Fibroblast of villous mesenchyme (primary cell): ENCODE measurements around the gene EPHA4. TPM values are rescaled to one million over a fixed set of nuclear protein-coding genes. Genes with fewer than 3 reads are reported as not detected.

Experiments used
- DNase-seq: peaks from one replicate; pipeline ENCODE4 v3.0.0-alpha.2; 2010; ENCODE audit warnings: low read depth
- H3K4me3 ChIP-seq: 2 replicates; pipeline ENCODE4 v1.5.1; 2011; ENCODE audit warnings: low read depth, mild to moderate bottlenecking, low read length
- CTCF ChIP-seq: IDR thresholded peaks from 2 replicates; pipeline ENCODE4 v1.5.1; 2012; ENCODE audit warnings: low read depth, mild to moderate bottlenecking, low read length; ENCODE audit not compliant: insufficient read depth
- total RNA-seq: library from RNA; depleted of rRNA; stranded (reverse); fragments of >200 nt; gene quantifications from 2 replicates; pipeline ENCODE4 v1.2.3, GENCODE V29; 2012

Gene EPHA4
- total RNA-seq, 1 donor = 17.3 TPM

GRCh38 chr2:221434142-221434541 is 138.0 kb downstream of the EPHA4 start:
- no peak for DNase-seq
- no peak for TF ChIP-seq CTCF
- H3K4me3 ChIP-seq = no peak overlapping the region

- DNase-seq = no peak
- no peak for TF ChIP-seq CTCF
- H3K4me3 ChIP-seq = no peak overlapping the region
Observed at GRCh38 chr2:221431477-221431876, 140.6 kb downstream of the EPHA4 start.

- no peak for TF ChIP-seq CTCF
- DNase-seq = no peak
- no peak overlapping the region for H3K4me3 ChIP-seq
Observed at GRCh38 chr2:221429741-221430491, 142.2 kb downstream of the EPHA4 start.

- DNase-seq = no peak
- TF ChIP-seq CTCF = no peak
- no peak overlapping the region for H3K4me3 ChIP-seq
Observed at GRCh38 chr2:221428896-221429295, 143.2 kb downstream of the EPHA4 start.

- H3K4me3 ChIP-seq = no peak overlapping the region
- no peak for DNase-seq
- no peak for TF ChIP-seq CTCF
Observed at GRCh38 chr2:221426929-221427328, 145.2 kb downstream of the EPHA4 start.

GRCh38 chr2:221425891-221426290 is 146.2 kb downstream of the EPHA4 start:
- H3K4me3 ChIP-seq = no peak overlapping the region
- DNase-seq = no peak
- TF ChIP-seq CTCF = no peak

- DNase-seq = no peak
- no peak overlapping the region for H3K4me3 ChIP-seq
- TF ChIP-seq CTCF = no peak
Observed at GRCh38 chr2:221425353-221425752, 146.8 kb downstream of the EPHA4 start.
